ENCODE data around the gene PPRC1.

Gene PPRC1

DNA sequence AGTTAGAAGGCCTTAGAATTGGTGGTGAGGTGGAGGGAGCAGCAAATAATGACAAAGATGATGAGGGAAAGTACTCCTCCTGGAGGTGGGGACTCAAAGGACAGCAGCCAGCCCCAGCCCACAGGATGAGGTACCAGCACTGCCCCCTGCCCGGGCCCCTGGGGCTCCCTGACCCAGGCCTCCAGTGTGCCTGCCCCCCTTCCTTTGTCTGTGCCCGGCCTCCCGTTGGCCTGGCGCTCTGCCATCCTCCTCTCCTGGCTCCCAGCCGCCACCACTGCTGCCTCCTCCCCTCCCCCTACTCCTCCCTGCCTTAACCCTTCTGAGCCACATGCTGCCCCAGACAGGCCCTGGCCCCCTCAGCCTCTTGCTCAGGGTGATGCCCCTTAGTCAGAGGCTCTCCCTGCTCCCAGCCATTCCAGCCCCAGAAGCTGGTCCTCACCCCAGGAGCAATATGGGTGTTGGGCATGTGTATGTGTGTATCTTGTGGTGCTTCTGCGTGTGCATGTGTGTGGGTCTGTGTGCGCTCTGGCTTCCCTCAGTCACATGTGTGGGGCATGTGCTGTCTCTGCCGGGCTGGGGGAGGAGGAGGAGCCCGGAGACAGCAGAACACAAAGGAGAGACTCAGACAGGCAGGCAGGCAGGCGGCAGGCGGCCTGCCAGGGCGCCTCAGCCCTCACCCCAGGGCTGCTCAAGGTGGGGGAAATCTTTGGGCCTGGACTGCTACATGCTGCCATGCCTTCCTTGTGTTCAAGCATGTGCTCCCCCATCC lies 15.3 kb upstream of the PPRC1 start:
- peak in 1 of 2 donors; percentile 50 for DNase-seq (ENCODE audit: low read depth in 2 of 2)

DNA sequence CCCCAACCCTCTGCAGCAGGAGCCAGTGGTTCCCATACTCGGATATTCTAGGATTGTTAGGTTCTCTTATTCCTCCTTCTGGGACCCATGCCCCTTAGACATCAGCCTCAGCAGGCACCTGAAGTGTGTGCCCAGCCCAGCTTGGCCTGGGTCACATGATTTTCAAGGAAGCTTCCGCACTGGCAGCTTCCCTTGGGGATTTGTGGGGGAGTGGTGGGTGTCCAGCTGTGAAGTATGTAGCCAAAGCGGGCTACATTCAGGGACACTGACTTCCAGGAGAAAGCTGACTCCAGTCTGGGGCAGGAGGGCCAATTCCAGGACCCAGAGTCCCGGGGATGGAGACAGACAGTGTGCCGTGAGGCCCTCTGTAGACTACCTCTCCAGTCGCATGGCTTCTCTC lies 14.0 kb upstream of the PPRC1 start:
- DNase-seq (ENCODE audit: low read depth in 2 of 2): no peak

DNA sequence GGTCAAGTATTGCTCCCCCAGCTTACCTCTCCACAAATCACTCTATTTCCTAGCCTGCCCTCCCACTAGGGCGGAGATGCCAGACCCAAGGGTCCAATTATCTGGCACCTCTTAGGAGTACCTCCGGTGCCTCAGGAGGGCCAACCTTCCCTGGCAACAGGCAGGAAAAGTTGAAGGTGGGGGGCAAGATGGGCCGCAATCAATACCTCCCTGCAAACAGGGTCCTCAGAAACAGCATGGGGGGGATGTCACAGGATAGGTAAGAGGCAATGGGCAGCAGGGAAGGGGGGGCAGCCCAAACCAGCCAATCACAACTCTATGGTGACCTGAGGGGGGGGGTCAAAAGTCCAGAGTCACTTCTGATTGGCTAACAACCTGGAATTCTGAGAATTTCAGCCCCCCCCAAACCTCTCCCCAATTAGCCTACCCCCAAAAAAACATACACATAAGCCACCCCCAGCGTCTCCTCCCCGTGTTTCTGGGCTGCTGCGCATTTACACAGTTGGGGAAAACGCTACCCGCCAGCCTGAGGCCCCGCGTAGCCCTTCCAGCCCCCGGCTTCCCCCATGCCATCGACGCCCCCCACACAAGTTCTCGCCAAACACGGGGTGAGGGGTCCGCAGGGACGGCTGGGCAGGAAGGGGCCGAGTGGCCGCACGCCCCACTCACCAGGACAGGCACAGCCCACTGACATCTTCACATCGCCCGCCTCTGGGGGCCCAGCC lies 13.3 kb upstream of the PPRC1 start:
- DNase-seq (ENCODE audit: low read depth in 2 of 2): peak; percentile 48 to 53

DNA sequence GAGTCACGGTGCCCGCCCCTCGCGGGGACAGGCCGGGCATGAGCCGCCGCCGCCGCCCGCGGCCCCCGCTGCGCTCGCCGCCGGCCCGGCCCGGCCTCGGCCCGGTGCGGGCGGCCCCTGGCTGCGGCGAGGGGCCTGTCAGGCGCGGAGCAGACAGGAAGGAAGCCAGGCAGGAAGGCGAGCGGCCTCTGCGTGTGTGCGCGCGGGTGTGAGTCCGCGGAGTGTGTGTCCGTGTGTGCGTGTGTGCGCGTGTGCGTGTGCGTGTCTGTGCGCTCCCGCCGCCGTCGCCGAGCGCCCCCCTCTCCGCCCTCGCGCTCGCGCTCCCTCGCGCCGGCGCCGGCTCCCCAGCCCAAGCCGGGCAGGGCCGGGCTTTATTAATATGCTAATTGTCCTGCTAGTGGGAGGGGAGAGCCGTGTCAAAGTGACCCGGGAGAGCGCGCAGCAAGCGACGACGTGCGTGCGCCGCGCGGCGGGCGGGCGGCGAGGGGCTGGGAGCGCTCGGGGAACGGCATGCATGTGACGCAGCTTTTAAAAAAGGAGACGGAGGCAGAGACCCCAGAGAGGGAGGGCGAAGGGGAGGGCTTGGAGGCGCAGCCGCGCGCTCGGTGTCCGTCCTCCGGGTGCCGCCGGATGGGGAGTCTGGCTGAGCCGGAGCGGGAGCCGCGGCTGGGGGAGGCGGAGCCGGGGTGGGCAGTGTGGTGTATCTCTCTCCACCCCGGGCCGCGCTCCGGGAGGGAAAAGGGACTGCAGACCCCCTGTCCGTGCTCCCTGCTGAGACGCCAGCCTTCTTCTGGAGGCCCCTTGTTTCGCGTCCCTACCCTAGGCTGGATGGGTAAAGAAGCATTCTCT lies 12.5 kb upstream of the PPRC1 start, which contains the start of gene LDB1:
Gene LDB1, minus strand, starts transcription at position 227 of the 849 bp plus-strand sequence. CDS start 258 bp downstream, outside the sequence.
- peak; percentile 51 to 57 for DNase-seq (ENCODE audit: low read depth in 2 of 2)

DNA sequence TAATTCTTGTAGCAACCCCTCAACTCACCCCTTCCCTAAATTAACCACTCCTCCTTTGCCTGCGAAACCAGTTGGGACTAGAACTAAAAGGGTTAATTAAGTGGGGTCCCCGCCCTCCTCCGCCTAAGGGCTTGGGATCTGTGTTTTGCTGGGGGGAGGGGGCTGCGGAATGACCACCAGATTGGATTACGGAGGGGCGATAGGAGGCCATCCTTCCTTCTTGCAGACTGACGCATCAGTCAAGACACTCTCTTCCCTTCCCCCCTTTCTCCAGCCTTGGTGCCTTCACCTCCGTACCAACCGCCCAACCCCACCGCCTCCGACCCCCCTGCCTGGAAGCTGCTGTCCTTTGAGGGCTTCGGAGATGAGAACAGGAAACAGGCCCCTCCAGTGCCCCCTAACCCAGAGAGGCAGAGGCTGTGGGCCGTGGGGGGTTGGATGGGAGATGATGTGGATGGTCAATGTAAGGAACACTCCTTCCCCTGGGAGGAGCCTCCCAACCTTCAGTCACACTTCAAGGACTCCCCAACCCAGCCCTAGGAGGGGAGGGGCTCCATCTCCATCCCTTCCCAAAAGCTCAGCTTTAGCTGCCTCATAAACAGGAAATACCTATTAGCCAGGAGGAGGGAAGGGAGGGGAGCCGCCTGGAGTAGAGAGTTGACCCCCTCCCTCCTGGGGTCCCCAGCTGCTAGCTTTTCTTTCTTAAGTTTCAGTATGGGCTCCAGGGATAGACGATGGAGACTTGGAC lies 11.7 kb upstream of the PPRC1 start:
- no peak for DNase-seq (ENCODE audit: low read depth in 2 of 2)

DNA sequence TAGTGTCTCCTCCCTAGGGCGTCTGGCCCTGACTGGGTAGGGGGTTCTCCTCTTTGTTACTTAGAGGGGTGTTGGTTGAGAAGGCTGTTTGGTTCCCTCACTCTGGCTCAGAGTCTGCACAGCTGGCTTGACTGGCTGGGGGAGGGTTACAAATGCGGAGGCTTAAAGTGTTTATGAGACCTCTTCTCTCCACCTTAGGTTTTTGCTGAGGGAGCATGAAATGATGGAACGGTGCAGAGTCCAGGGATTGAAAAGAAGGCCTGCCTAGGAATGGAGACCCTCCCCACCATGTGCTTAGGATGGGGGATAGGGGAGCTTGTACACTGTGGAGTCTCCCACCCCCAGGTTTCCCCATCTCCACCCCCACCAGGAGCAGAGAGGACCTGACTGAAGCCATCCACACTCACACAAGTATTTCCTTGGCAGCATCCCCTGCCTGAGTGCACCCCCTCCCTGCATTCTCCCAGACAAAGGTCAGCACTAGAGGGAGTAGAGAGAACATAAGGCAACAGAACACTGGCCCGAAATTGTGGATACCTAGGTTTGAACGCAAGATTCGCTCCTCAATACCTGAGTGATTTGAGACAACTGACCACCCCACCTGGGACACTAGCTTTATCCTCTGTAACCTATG lies 11.0 kb upstream of the PPRC1 start:
- DNase-seq (ENCODE audit: low read depth in 2 of 2): no peak

DNA sequence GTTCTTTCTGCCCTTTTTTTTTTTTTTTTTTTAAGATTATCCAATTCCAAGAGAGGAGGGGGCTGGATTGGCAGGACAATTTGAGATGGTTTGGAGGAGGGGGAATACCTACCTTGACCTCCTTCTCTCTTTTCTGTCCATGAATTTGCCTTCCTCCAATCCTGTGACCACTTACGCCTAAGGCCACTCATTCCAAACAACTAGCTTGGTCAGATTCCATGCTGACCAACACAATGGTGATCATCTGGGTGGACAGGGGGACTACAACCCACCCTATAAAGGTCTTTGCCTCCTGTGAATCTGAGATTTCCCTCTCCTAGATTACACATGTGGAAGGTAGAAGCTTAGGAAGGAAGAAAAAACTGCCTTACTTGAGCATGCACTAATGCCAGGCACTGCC lies 10.4 kb upstream of the PPRC1 start:
- no peak for DNase-seq (ENCODE audit: low read depth in 2 of 2)

DNA sequence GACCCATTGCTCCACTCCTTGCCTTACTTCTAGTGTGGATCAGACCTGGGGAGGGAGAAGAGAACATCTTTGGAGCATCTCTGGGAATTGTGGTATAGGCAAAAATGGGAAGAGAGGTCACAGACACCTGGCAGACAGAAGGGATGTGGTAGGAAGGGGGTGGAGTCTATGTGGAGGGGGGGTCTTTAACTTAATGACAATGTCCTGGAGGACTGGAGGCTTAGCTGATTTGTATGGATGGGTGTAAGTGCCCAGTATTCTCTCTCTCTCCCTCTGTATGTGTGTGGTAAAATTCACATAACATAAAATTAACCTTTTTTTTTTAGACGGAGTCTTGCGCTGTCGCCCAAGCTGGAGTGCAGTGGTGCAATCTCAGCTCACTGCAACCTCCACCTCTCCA lies 9.6 kb upstream of the PPRC1 start:
- no peak for DNase-seq (ENCODE audit: low read depth in 2 of 2)

DNA sequence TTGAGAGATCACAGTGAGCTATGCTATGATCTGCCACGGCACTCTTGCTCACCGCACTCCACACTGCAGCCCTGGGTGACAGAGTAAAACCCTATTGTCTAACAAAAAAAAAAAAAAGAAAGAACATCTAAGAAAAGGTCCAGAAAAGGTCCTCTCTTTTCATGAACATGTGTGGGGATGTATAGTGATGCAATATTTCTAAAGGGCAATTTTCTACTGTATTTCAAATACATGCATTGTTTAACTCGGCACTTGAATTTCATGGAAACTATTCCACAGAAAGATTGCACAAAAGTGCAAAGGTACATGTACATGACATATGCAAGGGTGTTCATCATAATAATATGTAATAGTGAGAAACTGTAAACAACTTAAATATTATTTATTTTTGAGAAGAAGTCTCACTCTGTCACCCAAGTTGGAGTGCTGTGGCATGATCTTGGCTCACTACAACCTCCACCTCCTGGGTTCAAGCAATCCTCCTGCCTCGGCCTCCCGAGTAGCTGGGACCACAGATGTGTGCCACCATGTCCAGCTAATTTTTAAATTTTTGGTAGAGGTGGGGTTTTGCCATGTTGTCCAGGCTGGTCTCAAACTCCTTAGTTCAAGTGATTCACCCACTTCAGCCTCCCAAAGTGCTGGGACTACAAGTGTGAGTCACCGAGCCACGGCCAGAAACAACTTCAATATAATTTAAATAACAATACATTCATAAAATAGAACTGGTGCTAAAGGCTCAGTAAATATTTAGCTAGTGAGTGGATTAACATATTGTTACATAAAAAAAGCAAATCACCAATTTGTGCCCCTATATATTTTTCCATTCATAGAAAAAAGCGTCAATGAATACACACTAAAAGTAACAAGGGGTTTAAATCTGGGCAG lies 1.3 kb upstream of the PPRC1 start:
- DNase-seq (ENCODE audit: low read depth in 2 of 2): no peak

DNA sequence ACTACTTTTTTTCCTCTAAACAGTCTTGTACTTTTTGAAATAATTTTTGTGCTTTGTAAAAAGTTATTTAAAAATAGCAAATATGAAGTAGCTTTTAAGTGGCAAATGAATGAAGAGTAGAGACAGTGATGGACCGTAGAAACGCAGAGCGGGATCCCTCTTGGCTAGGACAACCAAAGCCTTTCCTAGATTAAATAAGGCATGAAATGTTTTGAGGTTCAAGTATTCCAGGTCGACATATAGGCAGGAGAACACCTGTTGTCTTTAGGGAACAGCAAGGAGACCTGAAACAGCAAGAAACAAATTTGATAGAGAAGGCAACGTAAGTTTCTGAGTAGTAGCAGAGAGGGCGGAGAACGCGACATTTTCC lies 662 bp upstream of the PPRC1 start:
- DNase-seq (ENCODE audit: low read depth in 2 of 2): no peak

DNA sequence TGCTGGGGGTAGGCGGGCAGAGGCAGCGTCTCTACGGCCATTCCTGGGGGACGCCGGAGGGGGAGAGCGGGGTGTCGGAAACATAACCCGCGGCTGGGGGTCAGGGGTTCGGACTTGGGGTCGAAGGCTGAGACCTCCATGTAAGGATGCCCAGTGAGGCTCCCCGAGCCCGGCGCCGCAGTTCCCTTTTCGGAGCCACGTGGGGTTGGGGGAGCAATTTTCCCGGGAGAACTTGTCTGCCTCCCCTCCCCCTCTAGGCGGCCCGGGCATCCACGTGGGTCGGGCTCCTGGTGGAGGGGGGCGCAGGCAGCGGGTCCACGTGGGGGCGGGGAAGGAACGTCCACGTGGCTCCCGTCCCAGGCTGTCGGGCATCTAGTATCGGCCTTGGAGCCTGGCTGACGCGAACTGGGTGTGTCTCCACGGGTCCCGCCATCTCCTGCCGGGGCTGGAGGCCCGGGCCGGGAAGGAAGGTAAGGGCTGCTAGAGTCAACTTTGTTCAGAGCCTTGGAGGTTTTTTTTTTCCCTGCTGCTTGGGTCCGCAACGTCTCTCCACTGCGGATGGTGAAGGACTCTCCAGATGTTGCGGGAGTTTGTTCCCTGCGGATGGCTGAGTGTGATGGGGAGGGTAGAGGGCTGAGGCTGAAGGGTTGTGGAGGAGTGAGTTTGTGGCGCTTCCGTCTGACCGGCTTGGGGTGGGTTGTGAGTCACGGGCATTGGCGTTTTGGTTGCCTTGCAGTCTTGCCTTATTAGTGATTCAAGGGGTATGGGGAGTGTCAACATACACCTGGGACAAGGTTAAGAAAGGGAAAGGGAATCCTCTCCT lies 744 bp downstream of the PPRC1 start:
- DNase-seq (ENCODE audit: low read depth in 2 of 2): peak; percentile 55 to 56

DNA sequence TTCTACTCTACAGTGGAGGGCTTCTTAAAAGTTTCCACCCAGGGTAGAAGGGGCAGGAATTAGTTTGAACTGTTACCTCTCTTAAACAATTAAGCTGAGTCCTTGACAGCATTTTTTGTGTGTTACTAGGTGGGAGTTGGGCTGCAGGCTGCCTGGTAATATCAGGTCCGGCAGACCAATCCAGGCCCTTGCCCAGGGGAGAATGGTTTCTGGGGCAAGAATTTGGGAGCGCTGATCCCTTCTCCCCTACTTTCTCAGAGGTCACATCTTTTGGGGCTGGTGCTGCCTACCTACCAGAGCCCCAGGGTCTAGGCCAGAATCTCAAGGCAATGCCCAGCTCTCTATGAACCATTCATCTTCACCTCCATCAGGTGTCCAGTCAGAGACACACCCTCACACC lies 1.6 kb downstream of the PPRC1 start:
- no peak for DNase-seq (ENCODE audit: low read depth in 2 of 2)

DNA sequence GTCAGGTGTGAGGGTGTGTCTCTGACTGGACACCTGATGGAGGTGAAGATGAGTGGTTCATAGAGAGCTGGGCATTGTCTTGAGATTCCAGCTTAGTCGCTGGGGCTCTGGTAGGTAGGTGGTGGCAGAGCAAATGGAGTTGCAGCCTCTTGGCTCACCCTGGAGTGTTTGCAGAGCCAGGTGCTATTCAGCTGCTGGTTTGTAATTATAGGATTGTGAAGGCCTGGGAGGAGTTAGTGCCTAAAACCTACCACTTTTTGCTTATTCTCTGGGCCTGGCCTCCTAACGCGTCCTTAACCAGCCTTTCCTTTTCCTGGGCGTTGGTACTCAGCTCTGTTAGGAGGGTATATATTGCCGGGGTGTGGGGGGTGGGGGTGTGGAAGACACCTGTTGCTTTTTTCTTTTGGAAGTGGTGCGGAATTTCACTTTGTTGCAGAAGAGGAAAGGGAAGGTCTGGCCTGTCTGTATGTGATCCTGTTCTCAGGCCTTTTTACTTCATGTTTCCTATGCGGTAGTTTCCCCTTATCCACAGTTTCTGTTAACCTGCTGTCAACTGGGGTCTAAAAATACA lies 3.2 kb downstream of the PPRC1 start:
- no peak for DNase-seq (ENCODE audit: low read depth in 2 of 2)

DNA sequence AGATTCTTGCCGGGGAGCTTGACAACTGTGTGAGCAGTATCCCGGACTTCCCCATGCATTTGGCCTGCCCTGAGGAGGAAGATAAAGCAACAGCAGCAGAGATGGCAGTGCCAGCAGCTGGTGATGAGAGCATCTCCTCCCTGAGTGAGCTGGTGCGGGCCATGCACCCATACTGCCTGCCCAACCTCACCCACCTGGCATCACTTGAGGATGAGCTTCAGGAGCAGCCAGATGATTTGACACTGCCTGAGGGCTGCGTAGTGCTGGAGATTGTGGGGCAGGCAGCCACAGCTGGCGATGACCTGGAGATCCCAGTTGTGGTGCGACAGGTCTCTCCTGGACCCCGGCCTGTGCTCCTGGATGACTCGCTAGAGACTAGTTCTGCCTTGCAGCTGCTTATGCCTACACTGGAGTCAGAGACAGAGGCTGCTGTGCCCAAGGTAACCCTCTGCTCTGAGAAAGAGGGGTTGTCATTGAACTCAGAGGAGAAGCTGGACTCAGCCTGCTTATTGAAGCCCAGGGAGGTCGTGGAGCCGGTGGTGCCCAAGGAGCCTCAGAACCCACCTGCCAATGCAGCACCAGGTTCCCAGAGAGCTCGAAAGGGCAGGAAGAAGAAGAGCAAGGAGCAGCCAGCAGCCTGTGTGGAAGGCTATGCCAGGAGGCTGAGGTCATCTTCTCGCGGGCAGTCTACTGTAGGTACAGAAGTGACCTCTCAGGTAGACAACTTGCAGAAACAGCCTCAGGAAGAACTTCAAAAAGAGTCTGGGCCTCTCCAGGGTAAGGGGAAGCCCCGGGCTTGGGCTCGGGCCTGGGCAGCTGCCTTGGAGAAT lies 6.7 kb downstream of the PPRC1 start:
- DNase-seq (ENCODE audit: low read depth in 2 of 2): no peak

DNA sequence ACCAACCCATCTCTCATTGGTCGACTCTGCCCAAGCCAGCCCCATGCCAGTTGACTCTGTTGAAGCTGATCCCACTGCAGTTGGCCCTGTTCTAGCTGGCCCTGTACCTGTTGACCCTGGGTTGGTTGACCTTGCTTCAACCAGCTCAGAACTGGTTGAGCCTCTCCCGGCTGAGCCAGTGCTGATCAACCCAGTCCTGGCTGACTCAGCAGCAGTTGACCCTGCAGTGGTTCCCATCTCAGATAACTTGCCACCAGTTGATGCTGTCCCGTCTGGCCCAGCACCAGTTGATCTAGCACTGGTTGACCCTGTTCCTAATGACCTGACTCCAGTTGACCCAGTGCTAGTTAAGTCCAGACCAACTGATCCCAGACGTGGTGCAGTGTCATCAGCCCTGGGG lies 7.4 kb downstream of the PPRC1 start:
- DNase-seq (ENCODE audit: low read depth in 2 of 2): no peak

DNA sequence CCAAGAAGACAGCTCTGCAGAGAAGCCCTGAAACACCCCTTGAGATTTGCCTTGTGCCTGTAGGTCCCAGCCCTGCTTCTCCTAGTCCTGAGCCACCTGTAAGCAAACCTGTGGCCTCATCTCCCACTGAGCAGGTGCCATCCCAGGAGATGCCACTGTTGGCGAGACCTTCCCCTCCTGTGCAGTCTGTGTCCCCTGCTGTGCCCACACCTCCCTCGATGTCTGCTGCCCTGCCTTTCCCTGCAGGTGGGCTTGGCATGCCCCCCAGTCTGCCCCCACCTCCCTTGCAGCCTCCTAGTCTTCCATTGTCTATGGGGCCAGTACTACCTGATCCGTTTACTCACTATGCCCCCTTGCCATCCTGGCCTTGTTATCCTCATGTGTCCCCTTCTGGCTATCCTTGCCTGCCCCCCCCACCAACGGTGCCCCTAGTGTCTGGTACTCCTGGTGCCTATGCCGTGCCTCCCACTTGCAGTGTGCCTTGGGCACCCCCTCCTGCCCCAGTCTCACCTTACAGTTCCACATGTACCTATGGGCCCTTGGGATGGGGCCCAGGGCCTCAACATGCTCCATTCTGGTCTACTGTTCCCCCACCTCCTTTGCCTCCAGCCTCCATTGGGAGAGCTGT lies 8.2 kb downstream of the PPRC1 start:
- no peak for DNase-seq (ENCODE audit: low read depth in 2 of 2)

DNA sequence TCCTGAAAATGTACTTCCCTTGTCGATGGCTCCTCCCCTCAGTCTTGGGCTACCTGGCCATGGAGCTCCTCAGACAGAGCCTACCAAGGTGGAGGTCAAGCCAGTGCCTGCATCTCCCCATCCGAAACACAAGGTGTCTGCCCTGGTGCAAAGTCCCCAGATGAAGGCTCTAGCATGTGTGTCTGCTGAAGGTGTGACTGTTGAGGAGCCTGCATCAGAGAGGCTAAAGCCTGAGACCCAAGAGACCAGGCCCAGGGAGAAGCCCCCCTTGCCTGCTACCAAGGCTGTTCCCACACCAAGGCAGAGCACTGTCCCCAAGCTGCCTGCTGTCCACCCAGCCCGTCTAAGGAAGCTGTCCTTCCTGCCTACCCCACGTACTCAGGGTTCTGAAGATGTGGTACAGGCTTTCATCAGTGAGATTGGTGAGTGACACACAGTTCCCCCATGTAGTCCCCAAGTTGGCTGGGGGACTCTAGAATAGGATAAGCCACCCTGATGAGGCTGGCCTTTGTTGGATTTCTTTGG lies 8.8 kb downstream of the PPRC1 start:
- no peak for DNase-seq (ENCODE audit: low read depth in 2 of 2)
